Islet precursor cell (in vitro differentiated cells): ENCODE data around the gene KLRC4.
A peak's percentile ranks its signal among the peaks of the same experiment; 100 is the strongest.
"Not testable (repeated sequence)": the region's sequence is repeated elsewhere in the genome, so short reads cannot be mapped to it uniquely, and the experiment has no call there.

Experiments
- DNase-seq: peaks from one replicate; pipeline ENCODE4 v3.0.0-alpha.2; 2018

KLRC4 gene

DNA sequence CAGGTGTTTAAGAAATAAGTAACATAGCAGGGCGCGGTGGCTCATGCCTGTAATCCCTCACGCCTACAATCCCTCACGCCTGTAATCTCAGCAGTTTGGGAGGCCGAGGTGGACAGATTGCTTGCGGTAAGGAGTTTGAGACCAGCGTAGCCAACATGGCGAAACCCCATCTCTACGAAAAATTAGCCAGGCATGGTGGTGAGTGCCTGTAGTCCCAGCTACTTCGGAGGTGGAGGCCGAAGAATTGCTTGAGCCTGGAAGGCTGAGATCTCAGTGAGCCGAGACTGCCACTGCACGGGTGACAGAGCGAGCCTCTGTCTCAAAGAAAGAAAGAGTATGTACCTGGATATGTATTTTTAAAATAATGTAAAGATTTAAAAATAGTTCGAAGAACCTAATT lies 13.4 kb downstream of the KLRC4 start:
- not testable (repeated sequence) for DNase-seq

- peak; percentile 92 for DNase-seq
Observed at GRCh38 chr12:10395390-10395998, 14.1 kb downstream of the KLRC4 start.

DNA sequence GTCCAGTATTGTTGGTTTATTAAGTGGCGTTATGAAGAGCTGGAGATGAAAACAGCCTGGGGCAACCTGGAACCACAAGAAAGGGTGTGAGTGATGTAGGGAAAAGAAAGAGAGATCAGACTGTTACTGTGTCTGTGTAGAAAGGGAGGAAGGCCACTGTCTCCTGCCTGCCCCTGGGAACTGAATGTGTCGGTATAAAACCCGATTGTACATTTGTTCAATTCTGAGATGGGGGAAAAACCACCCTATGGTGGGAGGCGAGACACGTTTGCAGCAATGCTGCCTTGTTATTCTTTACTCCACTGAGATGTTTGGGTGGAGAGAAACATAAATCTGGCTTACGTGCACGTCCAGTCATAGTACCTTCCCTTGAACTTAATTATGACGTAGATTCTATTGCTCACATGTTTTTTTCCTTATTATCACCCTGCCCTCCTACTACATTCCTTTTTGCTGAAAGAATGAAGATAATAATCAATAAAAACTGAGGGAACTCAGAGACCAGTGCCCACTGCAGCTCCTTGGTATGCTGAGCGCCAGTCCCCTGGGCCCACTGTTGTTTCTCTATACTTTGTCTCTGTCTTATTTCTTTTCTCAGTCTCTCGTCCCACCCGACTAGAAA lies 14.9 kb downstream of the KLRC4 start:
- peak; percentile 55 for DNase-seq

GRCh38 chr12:10393291-10393690 lies 16.3 kb downstream of the KLRC4 start:
- DNase-seq, result no peak

- no peak for DNase-seq
Observed at GRCh38 chr12:10392394-10392930, 17.1 kb downstream of the KLRC4 start.

GRCh38 chr12:10390991-10391390 lies 18.6 kb downstream of the KLRC4 start:
- DNase-seq, result not testable (repeated sequence)

- DNase-seq, result no peak
Observed at GRCh38 chr12:10389904-10390303, 19.7 kb downstream of the KLRC4 start, which contains the start of gene KLRK1. Gene KLRK1, minus strand, starts transcription at chr12:10390041. Its CDS starts 1,231 bp downstream, at chr12:10388810.

- no peak for DNase-seq
Observed at GRCh38 chr12:10388624-10389413, 20.7 kb downstream of the KLRC4 start.

GRCh38 chr12:10387498-10387897 lies 22.1 kb downstream of the KLRC4 start:
- not testable (repeated sequence) for DNase-seq

DNA sequence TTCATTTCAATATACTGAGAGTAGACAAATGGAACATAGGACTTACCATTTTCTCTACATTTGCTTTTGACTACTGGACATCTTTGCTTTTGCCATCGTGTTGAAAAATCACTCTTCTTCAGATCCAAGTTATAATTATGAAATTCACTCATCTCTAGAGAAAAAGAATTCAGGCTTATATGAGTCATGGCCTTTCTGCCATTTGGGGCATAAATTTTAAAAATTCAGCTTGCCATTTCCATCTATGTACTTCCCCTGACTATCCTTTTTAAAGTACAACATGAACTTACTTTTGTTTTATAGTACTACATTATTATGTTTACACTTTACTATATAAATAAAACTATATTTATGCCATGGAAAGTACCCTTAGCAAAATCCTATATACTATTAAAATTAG lies 22.7 kb downstream of the KLRC4 start:
- DNase-seq, result no peak

GRCh38 chr12:10385166-10385613 lies 24.4 kb downstream of the KLRC4 start:
- DNase-seq, result no peak

GRCh38 chr12:10384191-10384590 lies 25.4 kb downstream of the KLRC4 start:
- no peak for DNase-seq

DNA sequence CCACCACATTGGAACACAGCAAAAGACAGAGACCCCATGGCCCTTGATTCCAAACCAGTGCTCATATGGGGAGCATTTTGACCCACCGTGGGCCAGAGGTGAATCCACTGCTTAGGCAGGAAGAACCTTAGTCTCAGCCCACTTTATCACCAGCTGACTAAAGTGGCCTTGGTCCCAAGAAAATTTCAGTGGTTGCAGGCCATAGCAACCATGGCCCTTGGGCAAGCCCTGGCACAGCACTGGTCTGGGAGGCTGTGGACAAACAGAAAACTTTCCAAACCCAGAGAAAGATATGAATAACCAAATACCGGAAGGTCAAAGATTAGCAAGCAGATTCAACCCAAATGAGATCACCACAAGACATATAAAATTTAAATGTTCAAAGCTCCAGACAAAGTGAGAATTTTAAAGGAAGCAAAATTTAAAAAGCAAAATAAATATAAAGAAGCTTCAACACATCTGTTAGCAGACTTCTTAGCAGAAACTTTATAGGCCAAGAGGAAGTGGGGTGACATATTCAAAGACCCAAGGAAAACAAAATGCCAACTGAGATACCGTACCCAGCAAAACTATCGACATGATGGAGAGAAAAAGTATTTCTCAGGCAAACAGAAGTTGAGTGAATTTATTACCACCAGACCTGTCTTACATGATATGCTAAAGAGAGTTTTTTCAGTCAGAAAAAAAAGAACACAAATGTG lies 27.5 kb downstream of the KLRC4 start:
- no peak for DNase-seq

DNA sequence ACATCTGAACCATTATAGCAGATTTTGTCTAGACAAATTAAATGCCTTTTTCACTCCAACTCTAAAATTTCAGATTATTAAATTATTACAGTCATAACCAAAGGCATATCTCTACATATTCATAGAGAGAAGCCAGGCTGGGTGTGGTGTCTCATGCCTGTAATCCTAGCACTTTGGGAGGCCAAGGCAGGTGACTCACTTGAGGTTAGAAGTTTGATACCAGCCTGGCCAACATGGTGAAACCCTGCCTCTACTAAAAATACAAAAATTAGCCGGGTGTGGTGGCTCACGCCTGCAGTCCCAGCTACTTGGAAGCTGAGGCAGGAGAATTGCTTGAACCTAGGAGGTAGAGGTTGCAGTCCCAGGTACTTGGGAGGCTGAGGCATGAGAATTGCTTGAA lies 30.8 kb downstream of the KLRC4 start:
- not testable (repeated sequence) for DNase-seq

- DNase-seq, result no peak
Observed at GRCh38 chr12:10374624-10375018, 34.9 kb downstream of the KLRC4 start.

DNA sequence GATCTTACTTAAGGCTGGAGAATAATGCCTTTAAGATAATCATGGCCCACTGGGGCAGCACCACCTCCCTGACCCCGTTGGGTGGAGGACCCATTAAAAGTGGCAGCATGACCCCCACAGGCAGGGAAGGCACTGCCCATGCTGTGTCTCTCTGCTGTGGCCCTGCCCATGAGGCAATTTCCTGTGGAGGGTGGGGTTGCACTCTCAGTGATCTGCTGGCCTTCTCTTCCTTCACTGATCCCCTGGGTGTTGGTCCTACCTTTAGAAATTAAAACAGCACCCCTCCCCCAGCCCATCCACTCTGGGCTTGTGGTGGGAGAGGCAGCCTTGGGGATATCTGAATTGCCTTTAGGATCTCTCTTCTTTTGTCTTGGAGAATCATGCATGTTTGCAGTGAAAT lies 37.0 kb downstream of the KLRC4 start:
- DNase-seq, result no peak

DNA sequence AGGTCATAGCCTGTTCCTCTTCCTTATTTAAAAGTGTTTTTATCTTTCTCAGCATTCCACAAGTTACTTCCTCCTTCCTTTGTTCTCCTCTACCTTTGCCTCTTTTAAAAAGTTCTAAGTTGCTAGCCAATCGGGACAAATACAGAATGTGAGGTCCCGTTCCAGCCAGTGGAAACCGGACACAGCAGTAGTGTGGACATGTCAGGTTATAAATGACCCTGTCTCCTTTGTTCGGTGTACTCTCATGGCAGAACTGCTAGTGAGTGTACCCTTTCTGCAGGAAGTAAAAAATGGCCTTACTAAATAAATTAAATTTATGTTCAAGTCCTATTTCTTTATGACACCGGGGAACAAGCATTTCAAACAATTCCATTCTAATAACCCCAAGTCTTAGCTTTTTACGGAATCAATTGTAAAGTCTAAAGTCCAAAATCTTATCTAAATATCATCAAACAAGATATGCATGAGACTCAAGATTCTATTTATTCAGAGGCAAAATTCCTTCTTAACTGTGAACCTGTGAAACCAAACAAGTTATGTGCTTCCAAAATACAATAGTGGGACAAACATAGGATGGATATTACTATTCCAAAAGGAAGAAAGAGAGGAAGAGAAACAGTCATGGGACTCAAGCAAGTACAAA lies 37.5 kb downstream of the KLRC4 start:
- not testable (repeated sequence) for DNase-seq

DNA sequence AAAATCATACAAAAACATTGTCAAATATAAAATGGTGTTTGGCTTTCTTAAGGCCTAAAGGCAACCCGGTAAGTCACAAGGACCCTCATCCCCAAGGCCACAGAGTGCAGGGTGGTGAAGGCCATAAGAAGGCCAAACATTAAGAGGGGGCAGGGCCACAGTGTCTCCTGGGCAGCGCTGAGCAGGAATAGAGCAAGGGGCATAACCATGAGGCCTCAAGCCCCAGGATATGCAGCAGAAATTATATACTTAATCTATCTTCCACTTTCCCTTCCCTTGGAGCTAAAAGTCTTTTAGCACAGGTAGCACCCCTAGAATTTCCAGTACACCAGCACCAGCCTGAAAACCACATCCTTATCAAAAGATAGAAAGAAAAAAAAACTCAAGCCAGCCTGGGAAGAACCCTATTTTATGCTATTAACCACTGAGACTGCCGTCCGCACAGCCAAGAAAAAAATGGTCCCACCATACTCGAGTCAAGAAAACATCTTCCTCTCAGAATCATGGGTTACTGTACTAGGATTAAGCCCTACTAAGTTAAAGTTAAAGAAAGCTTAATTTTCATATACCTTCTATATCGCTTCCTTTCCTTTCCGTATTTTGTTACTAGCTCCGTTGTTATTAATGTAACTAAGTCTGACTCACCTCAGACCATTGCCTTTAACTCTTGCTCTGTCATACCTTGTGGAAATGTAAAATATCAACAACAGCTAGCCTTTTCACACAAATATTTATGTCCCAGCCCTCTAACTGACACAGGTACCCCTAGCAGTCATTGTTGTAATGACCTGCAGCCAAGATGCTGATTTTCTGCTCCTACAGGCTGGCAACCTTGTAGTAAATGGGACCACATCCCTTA lies 39.8 kb downstream of the KLRC4 start:
- no peak for DNase-seq

DNA sequence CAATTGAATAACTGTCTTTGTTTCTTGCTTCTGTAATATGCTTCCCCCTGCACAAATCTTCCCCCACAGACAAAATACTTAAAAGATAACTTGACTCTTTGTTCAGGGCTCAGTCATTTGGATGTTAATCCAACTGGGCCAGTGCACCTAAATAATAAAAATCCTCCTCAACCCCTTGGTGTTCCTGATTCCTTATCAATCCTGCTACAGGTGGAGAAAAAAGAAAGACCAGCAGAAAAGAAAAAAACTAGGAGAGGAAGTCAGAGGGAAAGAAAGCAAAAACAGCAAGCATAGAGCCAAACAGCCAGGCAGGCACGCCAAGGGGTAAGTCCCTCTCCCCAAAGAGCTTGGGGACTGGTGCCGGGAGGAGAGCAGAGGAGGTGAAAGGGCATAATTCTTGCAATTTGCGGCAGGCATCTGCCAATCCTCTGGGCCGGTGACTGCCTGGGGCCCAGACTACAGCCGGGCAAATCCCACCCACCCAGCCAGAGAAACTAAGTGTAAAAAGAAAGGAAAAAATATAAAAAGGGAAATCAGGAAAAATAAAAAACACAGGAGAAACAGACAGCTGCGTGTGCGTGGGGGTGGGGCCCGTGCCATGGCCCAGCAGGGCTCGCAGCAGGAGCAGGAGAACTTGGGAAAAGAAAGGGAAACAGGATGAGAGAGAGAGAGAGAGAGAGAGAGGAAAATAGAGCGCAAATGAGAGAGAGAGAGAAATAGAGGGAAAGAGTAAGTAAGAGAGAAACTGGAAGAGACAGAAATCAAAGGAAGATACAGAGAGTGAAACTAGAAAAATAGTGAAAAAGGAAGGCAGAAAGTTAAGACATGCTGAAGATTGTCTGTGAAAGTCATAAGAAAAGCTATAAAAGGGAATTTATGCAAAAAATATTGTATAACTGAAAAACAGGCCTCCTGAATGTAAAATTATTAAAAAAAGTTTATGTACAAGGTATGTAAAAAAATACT lies 41.1 kb downstream of the KLRC4 start:
- DNase-seq, result no peak

GRCh38 chr12:10367714-10368113 lies 41.8 kb downstream of the KLRC4 start:
- DNase-seq, result not testable (repeated sequence)
